GM18858 (cell line): ENCODE measurements around the gene NFIB.

Experiments used
- ATAC-seq: cut with Tn5 transposase; IDR thresholded peaks from one replicate; pipeline ENCODE4 v1.9.1; 2021; ENCODE audit not compliant: unreplicated experiment

The NFIB gene

DNA sequence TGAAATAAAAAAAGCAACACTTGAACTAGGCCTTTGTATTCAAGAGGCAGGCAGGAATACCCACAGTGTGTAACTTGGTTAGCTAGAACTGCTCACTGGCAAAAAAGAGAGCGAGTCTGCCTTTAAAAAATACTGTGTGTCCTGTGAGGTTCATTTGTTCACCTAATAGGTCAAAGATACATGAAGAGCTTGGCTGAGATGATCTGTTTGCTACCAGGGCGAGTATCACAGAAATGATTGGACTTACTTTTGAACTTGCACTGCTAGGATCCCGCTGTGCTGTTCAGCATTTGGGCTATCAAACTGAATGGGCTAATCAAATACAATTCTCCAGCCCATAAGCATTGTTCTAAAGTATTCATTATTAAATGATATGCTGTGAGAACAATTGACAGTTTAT is 229.1 kb downstream of the NFIB start:
- no peak for ATAC-seq

DNA sequence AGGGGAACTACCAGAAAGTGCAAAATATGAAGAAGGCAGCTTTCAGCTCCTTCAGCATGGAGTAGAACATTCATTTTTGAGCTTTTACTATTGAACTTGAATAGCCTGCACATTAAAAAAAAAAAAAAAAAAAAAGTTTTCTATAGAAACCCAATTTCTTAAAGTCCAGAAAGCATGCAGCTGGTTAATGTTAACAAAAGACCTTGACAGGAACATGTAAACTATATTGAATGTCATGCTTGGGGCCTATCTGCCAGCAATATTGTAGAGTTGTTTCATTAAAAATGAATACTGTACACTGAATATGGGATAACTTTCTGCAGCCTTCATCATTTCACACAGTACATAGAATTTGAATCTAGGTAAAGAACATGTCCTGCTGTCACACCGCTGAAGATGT is 230.6 kb downstream of the NFIB start:
- ATAC-seq, result no peak

DNA sequence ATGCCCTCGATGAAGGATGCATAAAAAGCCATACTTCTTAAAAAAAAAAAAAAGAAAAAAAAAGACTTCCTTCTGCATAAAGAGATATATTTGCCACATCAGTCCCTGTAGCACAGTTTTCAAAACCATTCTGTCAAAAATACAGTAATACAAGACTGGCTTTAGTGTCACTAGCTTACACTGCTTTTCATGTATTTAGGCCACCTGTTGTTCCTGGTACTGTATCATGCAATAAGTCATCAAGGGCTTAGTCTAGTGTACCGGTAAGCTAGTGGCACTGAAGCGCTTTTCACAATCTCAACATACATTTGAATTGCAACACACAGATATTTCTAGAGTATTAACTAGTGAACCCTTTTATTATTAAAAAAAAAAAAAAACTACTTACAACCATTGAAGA is 231.2 kb downstream of the NFIB start:
- no peak for ATAC-seq

DNA sequence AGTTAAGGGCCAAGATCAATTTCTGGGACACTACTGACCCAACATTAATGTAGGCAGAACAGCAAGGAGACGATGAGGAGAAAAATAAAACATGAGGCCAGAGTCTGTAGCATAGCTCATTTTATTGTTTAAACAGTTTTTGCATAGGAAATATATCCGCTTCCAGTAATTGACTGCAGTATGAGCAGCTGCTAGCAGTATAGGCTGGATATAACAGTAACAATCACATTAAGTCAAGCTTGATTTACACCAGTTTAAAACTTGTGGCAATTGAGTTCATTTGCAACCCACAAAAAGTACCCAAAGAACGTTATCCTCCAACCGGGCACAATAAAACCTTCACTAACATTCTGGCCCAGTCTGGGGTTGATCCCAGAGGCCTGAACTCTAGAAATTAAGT is 232.2 kb downstream of the NFIB start:
- no peak for ATAC-seq

- no peak for ATAC-seq
Observed at GRCh38 chr9:14080959-14081542, 232.9 kb downstream of the NFIB start.

DNA sequence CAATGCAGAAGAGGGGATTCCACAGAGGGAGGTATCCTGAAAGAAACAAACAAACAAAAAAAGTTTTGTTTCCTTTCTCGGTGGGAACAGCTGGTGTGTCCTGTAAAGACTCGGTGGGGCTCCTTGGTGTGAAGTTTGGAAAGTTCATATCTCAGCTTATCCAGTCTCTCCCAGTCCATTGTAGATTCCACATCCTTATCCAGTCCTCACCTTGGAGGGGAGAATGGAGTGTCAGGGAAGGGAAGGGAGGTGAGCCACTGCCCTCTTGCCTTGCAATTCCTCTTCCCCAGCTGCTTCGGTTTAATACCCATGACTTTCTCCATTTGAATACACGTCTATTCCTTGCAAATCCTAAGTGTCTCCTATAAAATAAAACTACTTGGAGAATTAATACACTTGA is 234.5 kb downstream of the NFIB start:
- ATAC-seq, result no peak

- ATAC-seq, result no peak
Observed at GRCh38 chr9:14077672-14078071, 236.3 kb downstream of the NFIB start.

DNA sequence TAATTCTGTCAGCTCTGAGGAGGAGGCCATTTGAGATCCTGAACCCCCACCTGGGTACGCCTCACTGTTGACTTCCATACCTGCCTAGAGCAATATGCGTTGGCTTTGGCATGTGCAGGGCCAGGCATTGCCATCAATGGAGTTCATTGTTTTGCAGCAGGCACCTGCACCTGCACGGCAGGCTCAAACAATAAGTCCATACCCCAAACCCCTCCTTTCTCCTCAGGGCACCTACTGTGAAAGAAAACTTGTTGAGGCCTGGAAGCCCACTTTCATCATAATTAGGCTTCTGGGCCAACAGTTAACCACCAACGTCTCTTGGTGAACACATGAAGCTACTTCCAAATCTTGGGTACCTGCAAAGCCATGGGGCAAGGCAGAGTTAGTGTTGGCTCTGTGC is 238.7 kb downstream of the NFIB start:
- no peak for ATAC-seq

GRCh38 chr9:14072850-14073249 is 241.1 kb downstream of the NFIB start:
- ATAC-seq, result no peak

- ATAC-seq, result no peak
Observed at GRCh38 chr9:14071484-14071883, 242.5 kb downstream of the NFIB start.

DNA sequence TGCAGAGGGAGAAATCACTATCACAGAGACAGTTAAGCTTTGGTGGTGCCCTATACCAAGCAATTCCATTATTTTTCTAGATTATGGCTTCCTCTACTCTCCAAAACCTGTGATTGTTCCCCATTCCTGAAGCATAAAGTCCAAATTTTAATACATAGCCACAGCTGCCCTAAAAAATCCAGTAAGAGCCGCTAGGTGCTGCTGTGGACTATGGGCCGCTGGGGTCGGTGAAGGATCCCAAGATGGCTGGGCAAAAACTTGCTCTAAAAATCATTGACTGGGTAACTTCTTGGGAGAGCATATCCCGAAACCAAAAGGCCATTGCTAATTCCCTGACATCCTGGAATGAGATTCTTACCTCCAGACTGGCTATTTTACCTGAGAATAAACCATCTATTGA is 245.3 kb downstream of the NFIB start:
- ATAC-seq, result no peak

DNA sequence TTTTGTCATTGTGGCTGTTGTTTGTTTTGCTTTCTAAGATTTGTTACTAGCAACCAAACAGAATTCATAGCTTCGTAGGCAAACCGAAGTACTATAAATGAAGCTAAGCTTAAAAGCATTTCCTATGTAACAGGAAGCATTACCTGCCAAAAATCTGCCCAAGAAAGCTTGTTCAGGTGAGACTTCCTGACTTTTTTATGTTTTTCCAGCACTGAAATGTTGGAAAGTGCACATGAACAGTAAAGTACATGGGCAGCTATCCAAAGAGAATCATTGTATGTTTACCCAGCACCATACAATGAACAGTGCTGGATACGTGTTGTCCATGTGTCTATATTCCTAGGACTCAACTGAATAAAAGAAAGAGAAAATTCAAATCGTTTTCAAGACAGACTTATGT is 247.1 kb downstream of the NFIB start:
- no peak for ATAC-seq

DNA sequence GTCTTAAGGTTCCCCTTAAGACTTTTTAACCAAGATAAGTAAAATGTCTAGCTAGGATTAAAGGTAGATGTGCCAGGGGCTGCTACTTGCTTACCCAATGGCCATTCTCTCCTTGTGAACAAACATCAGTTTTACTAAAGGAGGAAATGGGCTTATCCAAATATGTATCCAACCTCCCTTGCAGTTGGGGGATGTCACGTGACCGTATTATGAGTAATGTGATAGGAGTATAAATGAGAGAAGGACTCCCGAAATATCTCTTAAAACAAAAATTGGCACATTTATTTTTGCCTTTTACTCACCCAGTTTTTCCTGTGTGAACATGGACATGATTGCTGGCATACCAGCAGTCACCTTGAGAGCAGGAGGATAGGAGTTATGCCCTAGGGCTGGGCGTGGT is 247.9 kb downstream of the NFIB start:
- ATAC-seq, result no peak

GRCh38 chr9:14064940-14065339 is 249.0 kb downstream of the NFIB start:
- no peak for ATAC-seq

- ATAC-seq, result no peak
Observed at GRCh38 chr9:14063756-14064155, 250.2 kb downstream of the NFIB start.

- ATAC-seq, result no peak
Observed at GRCh38 chr9:14062586-14063221, 251.2 kb downstream of the NFIB start.

DNA sequence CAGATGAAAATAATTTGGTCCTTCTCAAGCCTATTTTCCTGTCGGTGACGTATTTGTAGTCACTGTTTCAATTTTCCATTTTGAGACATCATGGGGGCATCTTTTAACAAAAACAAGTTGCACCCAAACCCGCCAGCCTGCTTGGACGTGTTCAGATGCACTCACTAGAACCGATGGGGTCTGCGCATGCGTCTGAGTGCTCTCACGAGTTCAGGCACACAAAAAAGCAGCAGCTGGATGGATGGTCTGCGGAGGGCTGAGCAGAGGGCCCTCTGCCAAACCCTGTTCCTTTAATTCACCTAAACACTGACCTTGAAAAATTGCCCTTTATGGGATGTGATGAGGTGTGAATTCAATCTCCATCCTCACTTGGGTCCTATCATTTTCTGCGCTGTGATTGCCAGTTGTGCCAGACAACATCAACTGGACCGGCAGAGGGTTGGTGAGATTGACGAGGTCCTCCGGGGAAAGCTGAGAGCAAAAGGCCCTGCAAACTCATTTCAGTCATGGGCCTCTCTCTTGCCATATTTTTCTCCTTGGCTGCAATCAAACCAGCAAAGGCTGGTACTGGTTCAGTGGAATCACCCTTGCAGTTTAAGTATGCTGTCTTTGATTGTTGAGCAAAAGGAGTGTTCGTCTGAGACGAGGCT is 251.9 kb downstream of the NFIB start:
- ATAC-seq, result no peak

GRCh38 chr9:14058325-14058688 is 255.6 kb downstream of the NFIB start:
- no peak for ATAC-seq

- no peak for ATAC-seq
Observed at GRCh38 chr9:14057368-14058324, 256.3 kb downstream of the NFIB start.

DNA sequence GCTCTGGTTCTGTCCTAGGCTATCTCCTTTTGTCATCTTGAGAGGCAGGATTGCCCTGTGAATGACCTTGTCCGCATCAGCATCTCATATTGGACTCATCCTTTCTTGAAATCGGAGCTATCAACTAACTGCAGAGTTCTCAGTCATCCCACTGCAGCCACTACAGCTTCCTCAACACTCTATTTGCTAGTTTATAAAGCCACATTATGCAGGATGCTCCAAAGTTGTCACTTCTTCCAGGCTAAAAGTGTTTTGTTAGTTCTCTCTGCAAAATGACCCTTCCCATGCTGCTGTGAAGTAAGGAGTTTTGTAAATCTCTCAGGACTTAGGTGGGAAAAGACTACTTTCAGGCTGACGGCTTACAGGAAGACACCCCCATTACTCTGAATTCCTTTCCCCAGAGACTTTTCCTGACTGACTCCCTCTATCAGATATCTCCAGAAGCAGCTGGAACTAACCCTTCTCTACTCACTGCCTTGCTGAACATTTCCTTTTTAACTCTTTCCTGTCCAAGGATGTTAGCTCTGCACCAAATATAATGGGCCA is 257.6 kb downstream of the NFIB start:
- ATAC-seq, result no peak

DNA sequence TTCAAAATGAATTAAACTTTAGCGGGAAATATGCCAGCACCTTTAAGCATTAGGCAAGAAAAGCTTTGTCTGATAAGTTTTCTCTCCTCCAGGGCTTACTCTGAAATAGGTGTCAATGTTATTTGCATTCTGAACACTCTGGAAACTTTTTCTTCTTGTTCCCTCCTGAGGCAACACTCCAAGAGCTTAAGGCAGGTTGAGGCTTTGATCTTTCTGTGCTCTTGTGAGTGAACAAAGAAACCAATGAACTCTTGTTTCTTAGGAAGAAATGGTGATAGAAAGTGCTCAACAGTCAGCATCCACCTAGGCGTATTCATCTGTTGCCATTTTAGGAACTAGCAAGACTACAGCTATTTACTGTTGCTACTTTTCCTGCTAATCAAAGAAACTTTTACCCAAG is 259.8 kb downstream of the NFIB start:
- no peak for ATAC-seq
